HG03378 (cell line): ENCODE data around the gene PTGES2.

ENCODE experiments used
- ATAC-seq: cut with Tn5 transposase; IDR thresholded peaks from one replicate; pipeline ENCODE4 v1.9.1; 2021; ENCODE audit warnings: mild to moderate bottlenecking, moderate library complexity; ENCODE audit not compliant: unreplicated experiment

Gene PTGES2

DNA sequence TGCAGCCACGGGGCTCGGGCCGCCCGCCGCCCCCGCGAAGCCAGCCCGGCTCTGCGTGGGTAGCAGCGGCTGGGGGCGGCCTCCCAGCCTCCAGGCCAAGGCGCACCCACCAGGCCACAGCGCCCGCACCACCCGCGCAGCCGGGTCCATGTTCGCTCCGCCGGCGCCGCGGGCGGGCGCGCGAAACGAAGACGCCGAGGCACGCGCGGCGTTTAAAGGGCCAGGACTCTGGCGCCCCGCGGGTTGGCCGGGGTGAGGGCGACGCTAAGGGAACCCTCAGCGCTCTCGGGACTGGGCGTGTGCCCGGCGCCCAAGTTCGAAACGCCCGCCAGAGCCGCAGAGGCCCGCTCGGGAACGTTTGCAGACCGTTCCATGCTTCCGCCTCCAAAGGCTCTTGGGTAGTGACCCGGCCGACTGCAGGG, at the start of gene PTGES2:
Gene PTGES2 (minus strand): TSS at position 162 of the 422 bp plus-strand sequence. CDS start 12 bp downstream, at position 150.
- peak; percentile 35 for ATAC-seq

DNA sequence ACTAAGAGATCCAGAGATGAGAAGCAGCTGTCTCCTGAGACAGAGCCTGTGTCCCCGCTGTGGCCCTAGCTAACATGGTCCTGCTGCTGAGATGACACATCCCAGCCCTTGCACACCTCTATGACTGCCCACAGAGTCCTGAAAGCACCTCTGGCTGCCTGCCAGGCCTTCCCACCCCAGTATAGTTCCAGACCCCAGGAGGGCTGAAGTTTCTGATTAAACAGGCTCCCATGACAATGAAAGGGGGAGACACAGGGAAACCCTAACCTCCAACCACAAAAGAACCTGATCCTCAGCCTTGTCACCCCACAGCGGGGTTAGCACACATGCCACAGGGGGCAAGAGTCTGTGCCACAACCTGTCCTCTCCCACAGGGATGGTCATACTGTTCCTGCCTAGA, 48.2 kb upstream of the PTGES2 start:
- no peak for ATAC-seq

DNA sequence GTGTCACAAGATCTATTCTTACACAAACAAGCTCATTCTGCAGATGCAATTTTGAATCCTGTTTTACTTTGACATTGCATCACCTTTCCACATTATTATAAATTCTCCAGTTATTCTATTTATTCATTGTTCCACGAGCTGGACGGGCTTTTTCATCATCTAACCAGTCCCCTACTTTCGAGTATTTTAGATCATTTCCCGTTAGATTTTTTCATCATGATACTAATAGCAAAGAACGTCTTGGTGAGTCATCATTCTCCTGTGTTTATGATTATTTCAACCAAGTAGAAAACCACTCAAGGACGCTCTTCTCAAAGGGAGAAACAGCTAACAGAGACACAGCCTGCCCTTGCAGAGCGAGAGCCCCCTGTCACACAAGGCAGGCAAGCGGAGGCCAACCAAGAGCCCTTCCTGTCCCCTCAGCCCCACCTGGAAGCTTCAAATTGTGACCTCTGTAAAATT, 47.6 kb upstream of the PTGES2 start:
- no peak for ATAC-seq

DNA sequence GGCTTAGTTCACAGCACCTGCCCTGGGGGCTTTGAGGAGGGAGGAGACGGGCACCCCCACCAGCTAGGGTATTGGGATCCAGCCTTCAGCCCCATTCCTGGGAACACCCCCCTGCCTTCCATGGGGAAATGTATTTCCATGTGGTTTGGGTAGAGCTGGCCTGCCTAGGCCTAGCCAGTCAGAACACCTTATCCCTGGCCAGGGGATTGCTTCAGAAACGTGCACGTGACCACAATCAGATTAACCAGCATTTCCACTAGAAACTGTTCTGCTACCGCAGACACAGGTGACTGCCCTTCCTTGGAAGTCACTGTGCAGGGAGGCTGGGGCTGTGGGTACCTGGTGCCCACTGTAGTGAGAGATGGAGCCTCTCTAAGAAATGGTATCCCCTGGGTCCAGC, 46.5 kb upstream of the PTGES2 start:
- ATAC-seq = no peak

DNA sequence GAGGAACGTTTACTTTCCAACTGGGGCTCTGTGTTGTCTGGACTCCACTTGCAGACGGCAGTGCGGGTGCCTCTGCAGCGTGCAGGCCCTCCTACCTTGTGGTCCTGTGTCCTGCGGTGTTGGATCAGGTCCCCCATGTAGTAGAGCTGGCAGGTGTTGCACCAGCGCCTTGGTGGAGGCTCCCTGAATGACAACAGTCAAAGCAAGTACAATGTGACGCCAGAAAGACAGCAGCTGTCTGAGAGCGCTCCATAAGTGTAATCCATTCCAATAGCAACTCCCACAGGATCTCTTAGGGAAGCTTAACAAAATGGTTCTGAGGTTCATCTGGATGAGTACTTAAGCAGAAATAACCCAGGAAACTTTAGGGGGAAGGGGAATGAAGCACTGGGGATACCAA, 42.4 kb upstream of the PTGES2 start:
- ATAC-seq = no peak

- ATAC-seq = no peak
Observed at GRCh38 chr9:128169492-128169891, 42.0 kb upstream of the PTGES2 start.

GRCh38 chr9:128168731-128169308, 41.3 kb upstream of the PTGES2 start:
- no peak for ATAC-seq

- no peak for ATAC-seq
Observed at GRCh38 chr9:128167209-128167608, 39.7 kb upstream of the PTGES2 start.

DNA sequence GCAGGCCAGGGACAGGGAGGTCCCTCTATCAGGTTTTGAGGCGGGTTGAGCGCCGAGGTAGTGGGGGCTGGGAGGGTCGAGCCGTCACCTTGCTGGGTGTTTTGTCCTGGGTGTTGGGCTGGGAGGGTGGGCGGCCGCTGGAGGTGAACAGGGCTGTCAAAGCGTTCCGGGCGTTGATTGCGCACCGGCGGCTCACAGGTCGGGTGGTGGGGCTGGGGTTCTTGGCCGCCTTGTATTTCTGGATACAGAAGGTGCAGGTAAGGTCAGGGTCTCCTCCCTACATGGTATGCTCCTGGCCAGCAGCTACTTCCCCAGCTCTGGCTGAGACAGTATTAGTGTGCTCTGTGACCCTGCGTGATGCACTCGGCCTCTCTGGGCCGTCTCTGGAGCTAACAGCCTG, 38.6 kb upstream of the PTGES2 start:
- no peak for ATAC-seq

DNA sequence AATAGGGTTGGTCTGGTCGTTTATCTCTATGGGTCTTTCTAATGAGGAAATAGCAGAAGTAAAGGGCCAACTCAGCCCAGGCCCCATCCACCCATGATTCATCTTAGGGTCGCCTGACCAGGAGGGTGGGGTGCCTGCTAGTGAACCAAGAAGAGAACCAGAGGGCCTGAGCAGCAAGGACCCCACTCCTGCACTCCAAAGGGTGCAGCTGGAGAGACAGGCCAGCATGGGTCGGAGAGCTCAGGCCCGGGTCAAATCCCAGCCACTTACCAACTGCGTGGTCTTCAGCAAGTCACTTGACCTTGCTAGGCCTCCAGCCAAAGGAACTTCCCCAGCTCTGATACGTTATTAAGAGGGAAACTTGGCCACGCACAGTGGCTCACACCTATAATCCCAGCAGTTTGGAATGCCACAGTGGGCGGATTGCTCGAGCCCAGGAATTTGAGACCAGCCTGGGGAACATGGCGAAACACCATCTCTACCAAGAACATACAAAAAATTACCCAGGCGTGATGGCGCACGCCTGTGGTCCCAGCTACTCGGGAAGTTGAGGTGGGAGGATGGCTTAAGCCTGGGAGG, 36.9 kb upstream of the PTGES2 start:
- no peak for ATAC-seq

DNA sequence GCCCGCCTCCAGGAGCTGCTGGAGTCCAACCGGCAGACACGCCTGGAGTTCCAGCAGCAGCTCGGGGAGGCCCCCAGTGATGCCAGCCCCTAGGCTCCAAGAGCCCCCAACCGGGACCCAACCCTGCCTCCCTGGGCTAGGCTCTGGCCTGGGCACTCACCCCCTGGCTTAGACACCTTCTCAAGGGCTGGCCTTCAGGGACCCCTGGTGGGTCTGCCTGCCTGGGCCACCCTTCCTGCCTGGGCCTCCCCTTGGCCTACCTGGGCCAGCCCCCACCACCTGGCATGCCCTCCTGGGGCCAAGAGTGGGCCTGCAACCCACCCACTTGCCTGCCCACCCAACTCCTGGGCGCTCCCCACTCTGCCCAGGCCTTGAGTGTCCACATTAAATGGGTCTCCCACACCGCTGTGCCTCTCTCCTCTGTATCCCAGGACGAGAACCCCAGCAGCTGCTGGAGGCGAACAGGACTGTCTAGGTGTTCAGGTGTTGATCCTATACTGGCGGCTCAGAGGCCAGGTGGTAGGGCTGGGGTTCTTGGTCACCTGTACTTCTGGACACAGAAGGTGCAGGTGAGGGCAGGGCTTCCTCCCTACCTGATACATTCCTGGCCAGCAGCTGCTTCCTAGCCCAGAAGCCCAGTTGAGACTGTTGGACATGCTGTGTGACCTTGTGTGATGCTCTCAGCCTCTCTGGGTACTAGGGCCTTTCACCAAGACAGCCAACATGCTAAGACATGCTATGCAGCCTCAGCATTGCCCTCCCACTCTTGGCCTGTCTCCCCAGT, 36.2 kb upstream of the PTGES2 start:
- no peak for ATAC-seq

- no peak for ATAC-seq
Observed at GRCh38 chr9:128163027-128163515, 35.5 kb upstream of the PTGES2 start.

GRCh38 chr9:128162215-128163026, 34.9 kb upstream of the PTGES2 start:
- ATAC-seq = no peak

GRCh38 chr9:128161215-128161902, 33.8 kb upstream of the PTGES2 start:
- ATAC-seq = no peak

DNA sequence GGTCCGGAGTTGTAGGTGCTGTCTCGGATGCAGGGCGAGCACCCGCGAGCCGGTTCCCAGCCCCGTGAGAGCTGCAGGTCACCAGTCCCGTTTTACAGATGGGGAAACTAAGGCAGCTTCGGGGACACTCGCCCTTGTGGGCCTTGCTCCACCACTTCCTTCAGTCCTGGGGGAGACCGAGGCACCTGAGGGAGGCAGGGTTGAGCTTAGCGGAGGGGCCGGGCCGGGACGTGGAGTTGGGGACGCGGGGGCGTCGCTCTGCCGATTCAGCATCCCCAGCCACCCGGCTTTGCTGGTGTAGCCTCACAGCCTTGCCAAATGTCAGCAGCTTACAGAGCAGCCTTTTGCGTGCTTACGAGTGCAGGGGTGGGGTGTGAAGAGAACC, 33.1 kb upstream of the PTGES2 start:
- ATAC-seq = no peak

DNA sequence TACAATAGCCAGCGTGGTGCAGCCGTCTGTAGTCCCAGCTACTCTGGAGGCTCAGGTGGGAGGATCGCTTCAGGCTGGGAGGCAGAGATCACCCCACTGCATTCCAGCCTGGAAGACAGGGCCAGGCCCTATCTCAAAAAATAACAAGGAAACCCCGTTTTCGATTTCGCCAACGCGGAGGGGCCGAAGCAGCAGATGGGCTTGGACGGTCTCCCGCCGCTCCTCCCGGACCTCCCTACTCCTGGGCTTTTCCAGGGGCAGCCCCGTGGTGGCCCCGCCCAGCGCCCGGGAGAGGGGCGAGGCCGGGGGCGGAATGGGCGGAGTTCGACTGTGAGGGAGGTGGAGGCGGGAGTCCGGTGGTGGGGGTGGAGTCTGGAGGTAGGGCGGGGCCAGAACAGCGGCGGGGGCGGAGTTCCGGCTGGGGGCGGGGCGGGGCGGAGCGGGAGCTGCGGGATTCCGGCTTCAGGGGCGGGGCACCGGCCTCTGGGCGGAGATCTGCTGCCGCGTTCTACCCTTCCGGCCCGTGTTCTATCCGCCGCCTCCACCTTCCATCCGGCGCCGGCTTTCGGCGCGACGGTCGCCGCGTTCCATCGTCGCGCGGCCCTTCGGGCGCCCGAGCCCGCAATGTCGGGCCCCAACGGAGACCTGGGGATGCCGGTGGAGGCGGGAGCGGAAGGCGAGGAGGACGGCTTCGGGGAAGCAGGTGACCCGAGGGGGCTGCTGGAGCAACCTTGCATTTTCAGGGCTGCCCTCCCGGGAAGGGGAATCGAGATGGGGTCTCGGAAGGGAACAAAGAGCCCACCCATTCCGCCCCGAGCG, 32.5 kb upstream of the PTGES2 start, which contains the start of gene BBLN:
Gene BBLN (plus strand): TSS at position 482 of the 819 bp plus-strand sequence. CDS start 143 bp downstream, at position 625.
- no peak for ATAC-seq

GRCh38 chr9:128159522-128159783, 31.9 kb upstream of the PTGES2 start:
- ATAC-seq = no peak

DNA sequence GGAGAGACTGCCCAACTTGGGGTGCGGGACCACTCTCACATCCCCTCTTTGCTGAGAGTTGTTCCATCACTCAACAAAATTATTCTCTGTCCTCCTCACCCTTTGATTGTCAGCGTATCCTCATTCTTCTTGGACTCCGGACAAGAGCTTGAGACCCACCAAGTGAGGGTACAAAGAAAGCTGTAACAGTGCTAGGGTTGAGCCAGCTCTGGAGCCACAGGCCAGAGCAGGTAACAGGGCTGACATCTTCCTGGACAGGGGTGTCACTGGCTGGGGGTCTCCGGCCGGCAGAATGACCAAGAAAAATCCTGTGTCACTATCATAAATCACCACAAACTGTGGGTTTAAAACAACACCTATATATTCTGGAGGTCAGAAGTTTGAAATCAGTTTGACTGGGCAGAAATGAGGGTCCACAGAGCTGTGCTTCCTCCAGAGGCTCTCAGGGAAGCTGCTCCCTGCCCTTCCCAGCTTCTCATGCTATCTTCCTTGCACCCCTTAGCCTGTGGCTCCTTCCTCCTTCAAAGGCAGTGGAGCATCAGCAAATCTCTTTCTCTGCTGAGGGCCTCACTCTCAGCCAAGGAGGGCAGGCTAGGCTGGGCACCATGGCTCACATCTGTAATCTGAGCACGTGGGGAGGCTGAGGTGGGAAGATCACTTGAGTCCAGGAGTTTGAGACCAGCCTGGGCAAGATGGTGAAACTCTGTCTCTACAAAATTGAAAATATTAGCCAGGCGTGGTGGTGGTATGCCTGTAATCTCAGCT, 28.4 kb upstream of the PTGES2 start:
- ATAC-seq = no peak
